ENCODE data around the gene LINGO1.

LINGO1 gene

GRCh38 chr15:77629070-77630030, 3.4 kb downstream of the LINGO1 start:
- Histone ChIP-seq H3K36me3 (no peaks in the 10 kb centered on the region), H3K27me3 (ENCODE audit: insufficient read depth, low read depth, severe bottlenecking) (no peaks in the 10 kb centered on the region), H3K27ac (no peak overlapping the region), H3K4me3 (ENCODE audit: low read depth, low read length) (no peak overlapping the region), H3K9me3 (ENCODE audit: severe bottlenecking) (no peaks in the 10 kb centered on the region)
- no peak for TF ChIP-seq CTCF (IDR thresholded peaks at IDR 0.05; ENCODE audit: low read depth, low read length)
- no peak for DNase-seq

GRCh38 chr15:77628010-77628409, 4.7 kb downstream of the LINGO1 start:
- Histone ChIP-seq H3K27me3 (ENCODE audit: insufficient read depth, low read depth, severe bottlenecking) (no peaks in the 10 kb centered on the region), H3K27ac (no peak overlapping the region), H3K4me3 (ENCODE audit: low read depth, low read length) (no peak overlapping the region), H3K36me3 (no peaks in the 10 kb centered on the region), H3K9me3 (ENCODE audit: severe bottlenecking) (no peaks in the 10 kb centered on the region)
- TF ChIP-seq CTCF (IDR thresholded peaks at IDR 0.05; ENCODE audit: low read depth, low read length) = no peak
- no peak for DNase-seq

GRCh38 chr15:77627581-77627980, 5.1 kb downstream of the LINGO1 start:
- no peak overlapping the region for H3K27ac ChIP-seq
- DNase-seq = no peak
- TF ChIP-seq CTCF (IDR thresholded peaks at IDR 0.05; ENCODE audit: low read depth, low read length) = no peak

GRCh38 chr15:77627067-77627466, 5.6 kb downstream of the LINGO1 start:
- H3K36me3 ChIP-seq = no peaks in the 10 kb centered on the region
- H3K27me3 ChIP-seq (ENCODE audit: insufficient read depth, low read depth, severe bottlenecking) = no peaks in the 10 kb centered on the region
- H3K27ac ChIP-seq = no peak overlapping the region
- no peak for TF ChIP-seq CTCF (IDR thresholded peaks at IDR 0.05; ENCODE audit: low read depth, low read length)
- H3K9me3 ChIP-seq (ENCODE audit: severe bottlenecking) = no peaks in the 10 kb centered on the region
- no peak overlapping the region for H3K4me3 ChIP-seq (ENCODE audit: low read depth, low read length)
- DNase-seq = no peak

More at GRCh38 chr15:77627581-77627980, 5.1 kb downstream of the LINGO1 start:
- Histone ChIP-seq H3K27me3 (ENCODE audit: insufficient read depth, low read depth, severe bottlenecking) (no peaks in the 10 kb centered on the region), H3K9me3 (ENCODE audit: severe bottlenecking) (no peaks in the 10 kb centered on the region), H3K36me3 (no peaks in the 10 kb centered on the region), H3K4me3 (ENCODE audit: low read depth, low read length) (no peak overlapping the region)

- Histone ChIP-seq H3K4me3 (ENCODE audit: low read depth, low read length) (no peak overlapping the region), H3K27me3 (ENCODE audit: insufficient read depth, low read depth, severe bottlenecking) (no peaks in the 10 kb centered on the region), H3K36me3 (no peaks in the 10 kb centered on the region), H3K9me3 (ENCODE audit: severe bottlenecking) (no peaks in the 10 kb centered on the region), H3K27ac (no peak overlapping the region)
- DNase-seq = no peak
- TF ChIP-seq CTCF (IDR thresholded peaks at IDR 0.05; ENCODE audit: low read depth, low read length) = no peak
Measured at GRCh38 chr15:77626002-77626401, 6.7 kb downstream of the LINGO1 start.
